GM23338 (cell line): ENCODE results near the gene VCL. TPM values are rescaled to one million over a fixed set of nuclear protein-coding genes. Genes with fewer than 3 reads are reported as not detected.

Source experiments
- ATAC-seq: fragments of 200-7000 bp; cut with Tn5 transposase; 3 replicates; pipeline ENCODE4 v1.9.1; 2020
- DNase-seq: peaks from one replicate; pipeline ENCODE4 v3.0.0-alpha.2; 2015; ENCODE audit warnings: low spot score
- H2AFZ ChIP-seq: fragments of 200-600 bp; sonication (generic); 2 replicates; pipeline ENCODE4 v1.8.0; 2016; ENCODE audit warnings: antibody characterized with exemption, mild to moderate bottlenecking, moderate library complexity
- H3F3A ChIP-seq: fragments of 200-600 bp; sonication (generic); replicated peaks from 2 replicates; pipeline ENCODE4 v1.8.0; 2017; ENCODE audit warnings: antibody characterized with exemption, mixed run types, low read depth
- H3K27ac ChIP-seq: fragments of 200-600 bp; sonication (generic); 2 replicates; pipeline ENCODE4 v1.6.1; 2016; ENCODE audit warnings: low read depth
- H3K27me3 ChIP-seq: fragments of 200-600 bp; sonication (generic); 2 replicates; pipeline ENCODE4 v1.8.0; 2016; ENCODE audit warnings: mild to moderate bottlenecking, mixed run types, moderate library complexity; ENCODE audit not compliant: insufficient read depth
- H3K36me3 ChIP-seq: fragments of 200-600 bp; sonication (generic); 2 replicates; pipeline ENCODE4 v1.8.0; 2016; ENCODE audit warnings: mild to moderate bottlenecking; ENCODE audit not compliant: insufficient read depth
- H3K4me1 ChIP-seq: fragments of 200-600 bp; sonication (generic); 2 replicates; pipeline ENCODE4 v1.8.0; 2016; ENCODE audit warnings: mild to moderate bottlenecking, moderate library complexity; ENCODE audit not compliant: insufficient read depth
- H3K4me2 ChIP-seq: fragments of 200-600 bp; sonication (generic); 2 replicates; pipeline ENCODE4 v1.7.1; 2017; ENCODE audit warnings: mixed run types
- H3K4me3 ChIP-seq: fragments of 200-600 bp; sonication (generic); 2 replicates; pipeline ENCODE4 v1.6.1; 2016; ENCODE audit warnings: mixed run types
- H3K79me2 ChIP-seq: fragments of 200-600 bp; sonication (generic); replicated peaks from 2 replicates; pipeline ENCODE4 v1.8.0; 2017; ENCODE audit warnings: mild to moderate bottlenecking; ENCODE audit not compliant: insufficient read depth
- H3K9me2 ChIP-seq: fragments of 200-600 bp; sonication (generic); 2 replicates; pipeline ENCODE4 v1.8.0; 2017; ENCODE audit not compliant: insufficient read depth
- H4K20me1 ChIP-seq: fragments of 200-600 bp; sonication (generic); replicated peaks from 2 replicates; pipeline ENCODE4 v1.8.0; 2017; ENCODE audit warnings: mild to moderate bottlenecking; ENCODE audit not compliant: insufficient read depth
- H3K27ac Mint-ChIP-seq: 2 replicates; pipeline ENCODE4 v1.8.0; 2020; ENCODE audit warnings: inconsistent platforms, mild to moderate bottlenecking, moderate library complexity, mixed read lengths
- H3K27me3 Mint-ChIP-seq: 3 replicates; pipeline ENCODE4 v1.8.0; 2022; ENCODE audit warnings: low read depth, mild to moderate bottlenecking, moderate library complexity, mixed read lengths, inconsistent platforms; ENCODE audit not compliant: insufficient read depth, poor library complexity
- H3K36me3 Mint-ChIP-seq: 3 replicates; pipeline ENCODE4 v1.8.0; 2021; ENCODE audit warnings: low read depth, mild to moderate bottlenecking, inconsistent platforms, moderate library complexity, mixed read lengths
- H3K4me1 Mint-ChIP-seq: 3 replicates; pipeline ENCODE4 v1.8.0; 2020; ENCODE audit warnings: mild to moderate bottlenecking, inconsistent platforms, mixed read lengths
- H3K4me3 Mint-ChIP-seq: 3 replicates; pipeline ENCODE4 v1.8.0; 2021; ENCODE audit warnings: moderate library complexity, mild to moderate bottlenecking, inconsistent platforms, mixed read lengths
- H3K9me3 Mint-ChIP-seq: 3 replicates; pipeline ENCODE4 v1.8.0; 2020; ENCODE audit warnings: moderate library complexity, mild to moderate bottlenecking, inconsistent platforms, mixed read lengths
- CREB1 ChIP-seq: fragments of 250-450 bp; sonication (Bioruptor Pico); IDR thresholded peaks from 2 replicates; pipeline ENCODE4 v1.5.0; 2020; ENCODE audit warnings: low read depth, mild to moderate bottlenecking, moderate library complexity
- CTCF ChIP-seq, 2 experiments: fragments of 200-600 bp in 1 of 2; sonication (generic) in 1 of 2; conservative IDR thresholded peaks; 2 replicates each; pipeline versions ENCODE4 v1.5.1 to v1.6.1; 2016 to 2017; ENCODE audit warnings: antibody characterized with exemption in 2 of 2, low read depth in 2 of 2, mild to moderate bottlenecking in 2 of 2, moderate library complexity in 1 of 2
- ETS1 ChIP-seq: IDR thresholded peaks from 2 replicates; pipeline ENCODE4 v1.6.1; 2016; ENCODE audit warnings: antibody characterized with exemption
- EZH2 ChIP-seq: fragments of 200-600 bp; sonication (generic); IDR thresholded peaks from one replicate; pipeline ENCODE4 v1.8.0; 2017; ENCODE audit warnings: antibody characterized with exemption, mild to moderate bottlenecking, low read depth; ENCODE audit not compliant: unreplicated experiment
- JUNB ChIP-seq: IDR thresholded peaks from one replicate; pipeline ENCODE4 v1.6.1; 2016; ENCODE audit warnings: antibody characterized with exemption; ENCODE audit not compliant: unreplicated experiment
- NANOG ChIP-seq: IDR thresholded peaks from 2 replicates; pipeline ENCODE4 v1.6.1; 2016; ENCODE audit warnings: antibody characterized with exemption, borderline replicate concordance
- POLR2AphosphoS5 ChIP-seq: IDR thresholded peaks from 2 replicates; pipeline ENCODE4 v1.6.1; 2016; ENCODE audit warnings: antibody characterized with exemption, low read depth
- REST ChIP-seq: IDR thresholded peaks from one replicate; pipeline ENCODE4 v1.6.1; 2018; ENCODE audit warnings: antibody characterized with exemption; ENCODE audit not compliant: unreplicated experiment
- STAT1 ChIP-seq: IDR thresholded peaks from one replicate; pipeline ENCODE4 v1.6.1; 2016; ENCODE audit warnings: antibody characterized with exemption; ENCODE audit not compliant: unreplicated experiment
- ZNF114 ChIP-seq: fragments of 250-450 bp; sonication (Bioruptor Pico); IDR thresholded peaks from 2 replicates; pipeline ENCODE4 v1.5.0; 2020; ENCODE audit warnings: mild to moderate bottlenecking, moderate library complexity
- ZNF331 ChIP-seq: fragments of 250-450 bp; sonication (Bioruptor Pico); IDR thresholded peaks from 2 replicates; pipeline ENCODE4 v1.5.0; 2020; ENCODE audit warnings: low read depth, mild to moderate bottlenecking, moderate library complexity
- ZNF462 ChIP-seq: fragments of 250-450 bp; sonication (Bioruptor Pico); IDR thresholded peaks from 2 replicates; pipeline ENCODE4 v1.5.0; 2020; ENCODE audit warnings: mild to moderate bottlenecking, moderate library complexity
- polyA plus RNA-seq: library from polyadenylated mRNA; unstranded; fragments of >200 nt; fragmentation: Nextera tagmentation; extraction: Ambion mirVana; gene quantifications from 2 replicates; pipeline ENCODE4 v1.2.1, GENCODE V29; 2016
- total RNA-seq: library from RNA; depleted of rRNA; stranded (reverse); fragments of >200 nt; shearing (Covaris generic); gene quantifications from 2 replicates; pipeline ENCODE4 v1.2.3, GENCODE V29; 2014

VCL gene
- total and polyA plus RNA-seq, 2 experiments from 2014 or later: 60.7 to 254 TPM

GRCh38 chr10:74110120-74110519 is 112.2 kb downstream of the VCL start (continued):
- TF ChIP-seq REST: no peak

GRCh38 chr10:74111799-74112198 is 113.9 kb downstream of the VCL start:
- H3K27me3 Mint-ChIP-seq: peaks cover 14% of the 10 kb centered on the region
- H3F3A ChIP-seq: peaks cover 13% of the 10 kb centered on the region; the same call in 1 of the 2 replicates
- H3K9me3 Mint-ChIP-seq: no peaks in the 10 kb centered on the region
- H3K9me2 ChIP-seq: no peaks in the 10 kb centered on the region
- H4K20me1 ChIP-seq: peaks cover 31% of the 10 kb centered on the region
- no peaks in the 10 kb centered on the region for H3K27me3 ChIP-seq
- peaks cover 9% of the 10 kb centered on the region for H3K79me2 ChIP-seq
- H3K36me3 Mint-ChIP-seq: peaks cover 97% of the 10 kb centered on the region
- H3K4me3 ChIP-seq: no peak overlapping the region
- H3K36me3 ChIP-seq: peaks cover 84% of the 10 kb centered on the region
- 0 out of 3 replicates have a peak, but pooled peaks cover 3% of the 10 kb centered on the region for H3K4me1 Mint-ChIP-seq
- H3K27ac ChIP-seq: no peak overlapping the region
- H3K4me2 ChIP-seq: no peak overlapping the region
- H2AFZ ChIP-seq: no peak overlapping the region
- no peak for DNase-seq
- H3K4me1 ChIP-seq: no peaks in the 10 kb centered on the region
- H3K4me3 Mint-ChIP-seq: no peak overlapping the region
- ATAC-seq: no peak; the same call in 2 of the 3 replicates
- peak overlapping the region; percentile 86 for H3K27ac Mint-ChIP-seq
- no peak for TF ChIP-seq POLR2AphosphoS5
- no peak for TF ChIP-seq JUNB
- TF ChIP-seq CTCF (conservative IDR thresholded peaks at IDR 0.05; ENCODE audit: low read depth in 2 of 2): no peak
- no peak for TF ChIP-seq ZNF114 (CRISPR knock-in tag)
- no peak for TF ChIP-seq ZNF331
- no peak for TF ChIP-seq NANOG
- no peak for TF ChIP-seq EZH2
- no peak for TF ChIP-seq CREB1 (CRISPR knock-in tag)
- TF ChIP-seq STAT1: no peak
- no peak for TF ChIP-seq ZNF462 (CRISPR knock-in tag)
- no peak for TF ChIP-seq ETS1
